Stomach smooth muscle (tissue), 2 donors: Measurements from ENCODE around the gene FAM168A.
"Not testable (repeated sequence)": the region's sequence is repeated elsewhere in the genome, so short reads cannot be mapped to it uniquely, and the experiment has no call there.

Source experiments
- H3K27ac ChIP-seq: one replicate; pipeline ENCODE4 v1.7.0; 2013; ENCODE audit warnings: mild to moderate bottlenecking, low read length, inconsistent platforms
- H3K27me3 ChIP-seq, 2 donors: one replicate each; pipeline ENCODE4 v1.7.0; 2013; ENCODE audit warnings: low read length in 2 of 2; ENCODE audit not compliant: insufficient read depth in 2 of 2, control insufficient read depth in 1 of 2
- H3K36me3 ChIP-seq, 2 donors: one replicate each; pipeline ENCODE4 v1.7.0; 2013; ENCODE audit warnings: low read length in 2 of 2; ENCODE audit not compliant: control insufficient read depth in 2 of 2, insufficient read depth in 2 of 2
- H3K4me1 ChIP-seq: one replicate; pipeline ENCODE4 v1.7.0; 2013; ENCODE audit warnings: low read length; ENCODE audit not compliant: control insufficient read depth, insufficient read depth
- H3K4me3 ChIP-seq, 2 donors: one replicate each; pipeline ENCODE4 v1.7.0; 2013; ENCODE audit warnings: low read length in 2 of 2
- H3K9ac ChIP-seq, 2 donors: one replicate each; pipeline ENCODE4 v1.7.0; 2013; ENCODE audit warnings: low read length in 2 of 2, mild to moderate bottlenecking in 1 of 2
- H3K9me3 ChIP-seq, 2 donors: one replicate each; pipeline ENCODE4 v1.7.0; 2013; ENCODE audit warnings: low read length in 2 of 2; ENCODE audit not compliant: control insufficient read depth in 2 of 2
- donor health status: healthy.
- donor health status: Pancreatic carcinoma.

FAM168A gene

GRCh38 chr11:73496134-73496533, 101.8 kb downstream of the FAM168A start:
- H3K36me3 ChIP-seq = no peaks in the 10 kb centered on the region
- no peak overlapping the region for H3K9ac ChIP-seq
- H3K27me3 ChIP-seq = no peaks in the 10 kb centered on the region
- H3K9me3 ChIP-seq = no peaks in the 10 kb centered on the region
- no peak overlapping the region for H3K27ac ChIP-seq
- H3K4me1 ChIP-seq = no peaks in the 10 kb centered on the region
- no peak overlapping the region for H3K4me3 ChIP-seq

- Histone ChIP-seq H3K27me3 (no peaks in the 10 kb centered on the region), H3K4me1 (no peaks in the 10 kb centered on the region), H3K9ac (no peak overlapping the region), H3K4me3 (no peak overlapping the region), H3K27ac (no peak overlapping the region), H3K36me3 (no peaks in the 10 kb centered on the region), H3K9me3 (no peaks in the 10 kb centered on the region)
These were observed 102.2 kb downstream of the FAM168A start for GRCh38 chr11:73495731-73496130.

GRCh38 chr11:73493956-73494598, 103.8 kb downstream of the FAM168A start:
- H3K27me3 ChIP-seq = no peaks in the 10 kb centered on the region
- no peak overlapping the region for H3K9ac ChIP-seq
- H3K36me3 ChIP-seq = no peaks in the 10 kb centered on the region
- H3K27ac ChIP-seq = no peak overlapping the region
- H3K9me3 ChIP-seq = no peaks in the 10 kb centered on the region
- H3K4me3 ChIP-seq = no peak overlapping the region
- H3K4me1 ChIP-seq = no peaks in the 10 kb centered on the region

- Histone ChIP-seq H3K36me3 (no peaks in the 10 kb centered on the region), H3K9me3 (peaks cover 0 to 7% of the 10 kb centered on the region in 2 donors), H3K27me3 (no peaks in the 10 kb centered on the region), H3K9ac (no peak overlapping the region), H3K4me1 (no peaks in the 10 kb centered on the region), H3K4me3 (no peak overlapping the region), H3K27ac (no peak overlapping the region)
These were observed 116.3 kb downstream of the FAM168A start for GRCh38 chr11:73481626-73482025.

- no peaks in the 10 kb centered on the region for H3K36me3 ChIP-seq
- no peaks in the 10 kb centered on the region for H3K4me1 ChIP-seq
- no peaks in the 10 kb centered on the region for H3K27me3 ChIP-seq
- H3K27ac ChIP-seq = no peak overlapping the region
- no peak overlapping the region for H3K4me3 ChIP-seq
- H3K9ac ChIP-seq = no peak overlapping the region
- peaks cover 0 to 7% of the 10 kb centered on the region in 2 donors for H3K9me3 ChIP-seq
These were observed 117.2 kb downstream of the FAM168A start for GRCh38 chr11:73480677-73481076.

GRCh38 chr11:73478737-73479347, 119.1 kb downstream of the FAM168A start:
- Histone ChIP-seq H3K4me1 (no peaks in the 10 kb centered on the region), H3K9me3 (peaks cover 0 to 7% of the 10 kb centered on the region in 2 donors), H3K36me3 (no peaks in the 10 kb centered on the region), H3K9ac (no peak overlapping the region), H3K27ac (no peak overlapping the region), H3K27me3 (no peaks in the 10 kb centered on the region), H3K4me3 (no peak overlapping the region)

- H3K4me1 ChIP-seq = no peaks in the 10 kb centered on the region
- peaks cover 0 to 7% of the 10 kb centered on the region in 2 donors for H3K9me3 ChIP-seq
- H3K4me3 ChIP-seq = no peak overlapping the region
- no peak overlapping the region for H3K27ac ChIP-seq
- H3K9ac ChIP-seq = no peak overlapping the region
- H3K27me3 ChIP-seq = no peaks in the 10 kb centered on the region
- no peaks in the 10 kb centered on the region for H3K36me3 ChIP-seq
These were observed 120.4 kb downstream of the FAM168A start for GRCh38 chr11:73477518-73477917.

GRCh38 chr11:73475549-73476095, 122.3 kb downstream of the FAM168A start:
- no peak overlapping the region for H3K4me3 ChIP-seq
- no peak overlapping the region for H3K9ac ChIP-seq
- H3K27ac ChIP-seq = no peak overlapping the region
- no peaks in the 10 kb centered on the region for H3K27me3 ChIP-seq
- H3K9me3 ChIP-seq = peaks cover 0 to 7% of the 10 kb centered on the region in 2 donors
- H3K36me3 ChIP-seq = no peaks in the 10 kb centered on the region
- H3K4me1 ChIP-seq = no peaks in the 10 kb centered on the region

GRCh38 chr11:73473252-73473651, 124.7 kb downstream of the FAM168A start:
- peaks cover 0 to 5% of the 10 kb centered on the region in 2 donors for H3K9me3 ChIP-seq
- no peaks in the 10 kb centered on the region for H3K4me1 ChIP-seq
- no peaks in the 10 kb centered on the region for H3K27me3 ChIP-seq
- H3K27ac ChIP-seq = no peak overlapping the region
- no peak overlapping the region for H3K9ac ChIP-seq
- H3K4me3 ChIP-seq = no peak overlapping the region
- H3K36me3 ChIP-seq = no peaks in the 10 kb centered on the region

- H3K36me3 ChIP-seq, H3K27ac ChIP-seq, H3K9ac ChIP-seq, H3K4me1 ChIP-seq, H3K27me3 ChIP-seq, H3K9me3 ChIP-seq, H3K4me3 ChIP-seq: not testable (repeated sequence)
These were observed 127.8 kb downstream of the FAM168A start for GRCh38 chr11:73470036-73470612.

- no peaks in the 10 kb centered on the region for H3K27me3 ChIP-seq
- H3K27ac ChIP-seq = no peak overlapping the region
- H3K36me3 ChIP-seq = no peaks in the 10 kb centered on the region
- H3K9me3 ChIP-seq = no peaks in the 10 kb centered on the region
- no peaks in the 10 kb centered on the region for H3K4me1 ChIP-seq
- no peak overlapping the region for H3K9ac ChIP-seq
- H3K4me3 ChIP-seq = no peak overlapping the region
These were observed 128.5 kb downstream of the FAM168A start for GRCh38 chr11:73469401-73469800.
